Fibroblast of lung (primary cell): ENCODE data around the gene CCDC187. TPM values are rescaled to one million over a fixed set of nuclear protein-coding genes. Genes with fewer than 3 reads are reported as not detected.

Experiments used
- DNase-seq, 2 donors: peaks; one replicate each; pipeline versions ENCODE4 v3.0.0 to v3.0.0-alpha.2; 2010; ENCODE audit warnings: low read depth in 2 of 2
- H2AFZ ChIP-seq: 2 replicates; pipeline ENCODE4 v1.5.1; 2012; ENCODE audit warnings: low read length, control low read depth, inconsistent platforms
- H3K27ac ChIP-seq: 2 replicates; pipeline ENCODE4 v1.5.1; 2011; ENCODE audit warnings: low read length, control low read depth; ENCODE audit not compliant: insufficient read depth
- H3K27me3 ChIP-seq: 2 replicates; pipeline ENCODE4 v1.5.1; 2011; ENCODE audit warnings: mild to moderate bottlenecking, low read length; ENCODE audit not compliant: control insufficient read depth, insufficient read depth
- H3K36me3 ChIP-seq: 2 replicates; pipeline ENCODE4 v1.5.1; 2011; ENCODE audit warnings: low read length; ENCODE audit not compliant: control insufficient read depth, insufficient read depth
- H3K4me1 ChIP-seq: 2 replicates; pipeline ENCODE4 v1.5.1; 2011; ENCODE audit warnings: low read length; ENCODE audit not compliant: control insufficient read depth, insufficient read depth; ENCODE audit errors: extremely low read depth
- H3K4me2 ChIP-seq: 2 replicates; pipeline ENCODE4 v1.5.1; 2011; ENCODE audit warnings: low read length, control low read depth; ENCODE audit not compliant: insufficient read depth; ENCODE audit errors: extremely low read depth
- H3K4me3 ChIP-seq, 4 experiments: fragments of 200-600 bp in 1 of 4; sonication (generic) in 1 of 4; replicated peaks in 1 of 4; 2 replicates each; pipeline ENCODE4 v1.5.1; 2011 to 2016; ENCODE audit warnings: low read length in 4 of 4, low read depth in 3 of 4, mild to moderate bottlenecking in 3 of 4, control low read depth in 2 of 4, inconsistent platforms in 1 of 4, mixed read lengths in 1 of 4; ENCODE audit not compliant: insufficient read depth in 1 of 4; ENCODE audit errors: control extremely low read depth in 1 of 4
- H3K79me2 ChIP-seq: 2 replicates; pipeline ENCODE4 v1.5.1; 2012; ENCODE audit warnings: mild to moderate bottlenecking, low read length, inconsistent platforms; ENCODE audit not compliant: control insufficient read depth, insufficient read depth
- H3K9ac ChIP-seq: 2 replicates; pipeline ENCODE4 v1.5.1; 2011; ENCODE audit warnings: mild to moderate bottlenecking, low read length, control low read depth; ENCODE audit not compliant: insufficient read depth
- H3K9me3 ChIP-seq: 2 replicates; pipeline ENCODE4 v1.5.1; 2012; ENCODE audit warnings: low read depth, low read length; ENCODE audit not compliant: control insufficient read depth, insufficient read depth
- H4K20me1 ChIP-seq: 2 replicates; pipeline ENCODE4 v1.5.1; 2011; ENCODE audit warnings: low read length; ENCODE audit not compliant: control insufficient read depth, insufficient read depth; ENCODE audit errors: extremely low read depth
- CTCF ChIP-seq, 2 donors: IDR thresholded peaks in 1 of 2; conservative IDR thresholded peaks in 1 of 2; 1 replicate in 1 of 2; 2 replicates in 1 of 2; pipeline ENCODE4 v1.5.1; 2011 to 2012; ENCODE audit warnings: low read length in 2 of 2, control low read depth in 1 of 2, inconsistent platforms in 1 of 2, low read depth in 1 of 2, mild to moderate bottlenecking in 1 of 2
- EZH2 ChIP-seq: IDR thresholded peaks from 2 replicates; pipeline ENCODE4 v1.5.1; 2012; ENCODE audit warnings: low read length, control low read depth, mild to moderate bottlenecking; ENCODE audit errors: missing control alignments
- polyA plus RNA-seq, 2 donors: library from polyadenylated mRNA; depleted of rRNA in 1 of 2; stranded (reverse) in 1 of 2; unstranded in 1 of 2; fragments of >200 nt; gene quantifications; 2 replicates each; pipeline ENCODE4 v1.2.1, GENCODE V29; 2011 to 2012; ENCODE audit warnings: missing spikeins in 1 of 2
- total RNA-seq: library from RNA; depleted of rRNA; stranded (reverse); fragments of >200 nt; gene quantifications from 2 replicates; pipeline ENCODE4 v1.2.1, GENCODE V29; 2014

Gene CCDC187
- total and polyA plus RNA-seq, 2 donors (not counting 1 experiment from before 2014, with no cell fraction given) = not detected

DNA sequence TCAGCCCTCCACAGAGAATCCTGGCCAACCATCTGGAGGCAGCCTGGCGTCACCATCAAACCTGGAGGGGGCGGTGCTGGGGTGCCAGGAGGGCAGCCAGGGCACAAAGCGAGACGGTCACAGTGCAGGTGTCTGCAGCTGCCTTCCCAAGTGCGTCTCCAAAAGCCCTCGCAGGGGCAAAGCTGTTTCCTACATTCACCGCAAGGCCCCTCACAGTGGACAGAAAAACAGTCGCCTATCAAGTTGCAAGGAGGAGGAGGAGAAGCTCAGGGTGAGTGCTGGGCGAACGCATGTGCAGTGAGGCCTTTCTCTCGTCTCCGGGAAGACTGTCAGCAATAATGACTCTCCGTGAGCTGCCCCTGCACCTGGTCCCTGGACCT lies 81.0 kb downstream of the CCDC187 start:
- Histone ChIP-seq H4K20me1 (no peaks in the 10 kb centered on the region), H3K27me3 (no peaks in the 10 kb centered on the region)

DNA sequence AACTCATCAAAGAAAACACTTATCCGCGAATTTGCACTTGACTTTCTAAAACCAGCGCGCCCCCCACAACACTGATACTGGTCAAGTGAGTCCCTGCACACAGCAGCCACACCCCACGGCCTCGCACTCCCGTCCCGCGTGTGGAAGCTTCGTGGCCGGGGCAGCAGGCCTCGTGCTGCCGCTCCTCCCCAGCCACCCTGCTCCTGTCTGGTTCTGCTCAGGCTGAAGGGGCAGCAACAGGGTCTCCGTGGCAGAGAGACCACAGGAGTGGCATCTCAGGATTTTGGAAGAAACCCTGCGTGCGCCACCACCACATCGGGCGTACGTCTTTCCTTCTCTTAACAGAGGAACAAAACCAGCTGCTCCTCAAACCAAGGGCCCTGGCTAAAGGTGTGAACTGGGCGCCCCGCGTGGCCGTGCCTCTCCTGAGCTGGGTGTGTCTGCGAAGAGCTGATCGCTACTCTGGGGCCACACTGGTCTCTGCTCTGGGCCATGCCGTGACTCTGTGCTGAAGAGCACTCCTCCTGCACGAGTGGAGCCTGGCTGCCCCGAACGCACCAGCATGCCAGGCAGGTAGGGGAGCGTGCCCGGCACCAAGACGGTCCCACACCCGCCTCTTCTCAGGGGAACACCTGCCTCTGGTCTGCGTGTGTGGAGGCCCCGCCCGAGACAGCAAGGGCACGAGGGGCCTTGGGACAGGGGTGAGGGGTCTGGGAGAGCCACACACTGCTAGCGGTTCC lies 81.6 kb downstream of the CCDC187 start:
- no peaks in the 10 kb centered on the region for H4K20me1 ChIP-seq

More for the DNA sequence above, 81.0 kb downstream of the CCDC187 start:
- H3K9ac ChIP-seq = no peak overlapping the region
- no peaks in the 10 kb centered on the region for H3K4me1 ChIP-seq
- no peak for DNase-seq
- TF ChIP-seq CTCF (conservative IDR thresholded peaks at IDR 0.05 in 1 of 2, IDR thresholded peaks at IDR 0.05 in 1 of 2; ENCODE audit: low read depth in 1 of 2, low read length in 2 of 2) (no peak), EZH2 (no peak)
- H3K4me3 ChIP-seq = no peak overlapping the region
- no peak overlapping the region for H2AFZ ChIP-seq
- H3K36me3 ChIP-seq = peaks cover 5% of the 10 kb centered on the region
- no peak overlapping the region for H3K4me2 ChIP-seq
- H3K79me2 ChIP-seq = no peaks in the 10 kb centered on the region
- H3K27ac ChIP-seq = no peak overlapping the region
- H3K9me3 ChIP-seq = no peaks in the 10 kb centered on the region

More for the DNA sequence above, 81.6 kb downstream of the CCDC187 start:
- DNase-seq = no peak
- Histone ChIP-seq H3K9me3 (no peaks in the 10 kb centered on the region), H3K27ac (no peak overlapping the region), H3K4me2 (no peak overlapping the region), H3K79me2 (no peaks in the 10 kb centered on the region), H2AFZ (no peak overlapping the region), H3K4me1 (no peaks in the 10 kb centered on the region), H3K9ac (no peak overlapping the region), H3K36me3 (peaks cover 5% of the 10 kb centered on the region), H3K27me3 (no peaks in the 10 kb centered on the region), H3K4me3 (no peak overlapping the region)
- TF ChIP-seq EZH2 (no peak), CTCF (conservative IDR thresholded peaks at IDR 0.05 in 1 of 2, IDR thresholded peaks at IDR 0.05 in 1 of 2; ENCODE audit: low read depth in 1 of 2, low read length in 2 of 2) (no peak)
